PC-9 (cell line): ENCODE measurements around the gene CENPP.

Source experiments
- EZH2 ChIP-seq: fragments of 200-600 bp; sonication (generic); IDR thresholded peaks from 2 replicates; pipeline ENCODE4 v1.8.0; 2017; ENCODE audit warnings: antibody characterized with exemption, low read depth
- TF ChIP-seq, protein P1 (sequence below): fragments of 200-600 bp; sonication (generic); conservative IDR thresholded peaks from 2 replicates; pipeline ENCODE4 v1.6.1; 2017; ENCODE audit warnings: mixed run types, antibody characterized with exemption, mild to moderate bottlenecking, moderate library complexity

DNA sequence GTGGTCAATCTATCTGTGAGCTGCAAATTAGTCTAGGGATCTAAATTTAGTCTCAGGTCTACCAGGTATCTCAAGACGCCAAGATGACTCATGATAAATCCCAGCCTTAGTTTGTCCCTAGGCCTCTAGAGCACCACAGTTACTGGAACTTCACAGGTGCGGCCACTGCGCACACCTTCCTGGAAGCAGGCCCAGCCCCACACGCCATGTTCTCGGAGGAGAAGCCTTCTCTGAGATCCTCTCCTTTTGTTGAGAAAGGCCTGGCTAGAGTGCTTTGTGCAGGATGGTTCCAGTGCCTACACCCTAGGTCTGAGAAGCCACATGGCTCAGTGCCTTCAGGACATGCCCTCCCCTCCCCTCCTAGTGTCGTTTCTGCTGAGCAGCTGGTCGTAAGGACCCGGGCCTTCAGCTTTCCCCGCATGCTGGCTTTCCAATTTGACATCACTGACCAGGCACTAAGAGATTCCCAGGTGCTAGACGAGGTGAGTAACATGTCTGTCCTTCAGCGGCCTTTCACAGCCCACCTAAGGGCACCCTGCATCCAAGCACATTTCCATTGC, 292.3 kb downstream of the CENPP start:
- TF ChIP-seq, protein P1, sequence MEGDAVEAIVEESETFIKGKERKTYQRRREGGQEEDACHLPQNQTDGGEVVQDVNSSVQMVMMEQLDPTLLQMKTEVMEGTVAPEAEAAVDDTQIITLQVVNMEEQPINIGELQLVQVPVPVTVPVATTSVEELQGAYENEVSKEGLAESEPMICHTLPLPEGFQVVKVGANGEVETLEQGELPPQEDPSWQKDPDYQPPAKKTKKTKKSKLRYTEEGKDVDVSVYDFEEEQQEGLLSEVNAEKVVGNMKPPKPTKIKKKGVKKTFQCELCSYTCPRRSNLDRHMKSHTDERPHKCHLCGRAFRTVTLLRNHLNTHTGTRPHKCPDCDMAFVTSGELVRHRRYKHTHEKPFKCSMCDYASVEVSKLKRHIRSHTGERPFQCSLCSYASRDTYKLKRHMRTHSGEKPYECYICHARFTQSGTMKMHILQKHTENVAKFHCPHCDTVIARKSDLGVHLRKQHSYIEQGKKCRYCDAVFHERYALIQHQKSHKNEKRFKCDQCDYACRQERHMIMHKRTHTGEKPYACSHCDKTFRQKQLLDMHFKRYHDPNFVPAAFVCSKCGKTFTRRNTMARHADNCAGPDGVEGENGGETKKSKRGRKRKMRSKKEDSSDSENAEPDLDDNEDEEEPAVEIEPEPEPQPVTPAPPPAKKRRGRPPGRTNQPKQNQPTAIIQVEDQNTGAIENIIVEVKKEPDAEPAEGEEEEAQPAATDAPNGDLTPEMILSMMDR, result no peak
- no peak for TF ChIP-seq EZH2
